CD4-positive, CD25-positive, alpha-beta regulatory T cell (primary cell): Measurements from ENCODE around the gene ACTN1. TPM values are rescaled to one million over a fixed set of nuclear protein-coding genes. Genes with fewer than 3 reads are reported as not detected.
A peak's percentile ranks its signal among the peaks of the same experiment; 100 is the strongest.

ENCODE experiments used
- ATAC-seq, 2 donors: fragments of 150-1000 bp; cut with Tn5 transposase; one replicate each; pipeline ENCODE4 v1.10.0; 2021; ENCODE audit warnings: low read depth in 2 of 2, moderate number of reproducible peaks in 2 of 2, moderate library complexity in 1 of 2
- DNase-seq, 3 donors: peaks; one replicate each; pipeline versions ENCODE4 v3.0.0 to v3.0.0-alpha.2; 2012 to 2022; ENCODE audit warnings: mixed read lengths in 1 of 3
- H3K27ac ChIP-seq: one replicate; pipeline ENCODE4 v1.7.0; 2013; ENCODE audit warnings: mild to moderate bottlenecking, low read length; ENCODE audit not compliant: insufficient read depth, poor library complexity, severe bottlenecking
- H3K27me3 ChIP-seq: one replicate; pipeline ENCODE4 v1.7.0; 2013; ENCODE audit warnings: low read length; ENCODE audit not compliant: control insufficient read depth, insufficient read depth
- H3K36me3 ChIP-seq: one replicate; pipeline ENCODE4 v1.7.0; 2013; ENCODE audit warnings: mild to moderate bottlenecking, low read length, moderate library complexity; ENCODE audit not compliant: control insufficient read depth, insufficient read depth
- H3K4me1 ChIP-seq: 2 replicates; pipeline ENCODE4 v1.7.0; 2013; ENCODE audit warnings: mild to moderate bottlenecking, low read length; ENCODE audit not compliant: insufficient read depth, control insufficient read depth, poor library complexity, severe bottlenecking
- H3K4me3 ChIP-seq: one replicate; pipeline ENCODE4 v1.7.0; 2013; ENCODE audit warnings: low read depth, mild to moderate bottlenecking, low read length, moderate library complexity
- H3K9me3 ChIP-seq, 2 experiments: 1 replicate in 1 of 2; 2 replicates in 1 of 2; pipeline ENCODE4 v1.7.0; 2013; ENCODE audit warnings: low read length in 2 of 2, mild to moderate bottlenecking in 1 of 2, moderate library complexity in 1 of 2; ENCODE audit not compliant: control insufficient read depth in 2 of 2
- H3K27ac Mint-ChIP-seq, 3 donors: one replicate each; pipeline ENCODE4 v1.8.0; 2020 to 2022; ENCODE audit warnings: mild to moderate bottlenecking in 3 of 3, mixed read lengths in 3 of 3, moderate library complexity in 2 of 3
- H3K27me3 Mint-ChIP-seq: one replicate; pipeline ENCODE4 v1.8.0; 2022; ENCODE audit warnings: mild to moderate bottlenecking, mixed read lengths
- H3K36me3 Mint-ChIP-seq: one replicate; pipeline ENCODE4 v1.8.0; 2020; ENCODE audit warnings: mixed read lengths
- H3K4me1 Mint-ChIP-seq, 4 donors: one replicate each; pipeline ENCODE4 v1.8.0; 2020 to 2022; ENCODE audit warnings: mixed read lengths in 4 of 4, mild to moderate bottlenecking in 1 of 4
- H3K4me3 Mint-ChIP-seq, 4 donors: one replicate each; pipeline ENCODE4 v1.8.0; 2020 to 2022; ENCODE audit warnings: mild to moderate bottlenecking in 4 of 4, mixed read lengths in 4 of 4, moderate library complexity in 3 of 4
- H3K9me3 Mint-ChIP-seq, 7 donors: one replicate each; pipeline ENCODE4 v1.8.0; 2020 to 2022; ENCODE audit warnings: mixed read lengths in 7 of 7, mild to moderate bottlenecking in 3 of 7, moderate library complexity in 2 of 7
- polyA plus RNA-seq, 4 donors: library from polyadenylated mRNA; unstranded; fragments of 300-500 nt; fragmentation: Illumina TruSeq; gene quantifications; one replicate each; pipeline ENCODE4 v1.2.3, GENCODE V29; 2021
- total RNA-seq: library from RNA; stranded (reverse); gene quantifications from one replicate; pipeline ENCODE4 v1.2.3, GENCODE V29; 2022

Gene ACTN1
- total and polyA plus RNA-seq, 5 donors from 2014 or later = 28.3 to 78.8 (median 47.5) TPM

GRCh38 chr14:68916358-68916941 lies 62.7 kb downstream of the ACTN1 start:
- H3K4me1 Mint-ChIP-seq = peaks cover 4 to 62% (median 11%) of the 10 kb centered on the region in 4 donors
- Histone ChIP-seq H3K9me3 (no peaks in the 10 kb centered on the region), H3K4me1 (no peaks in the 10 kb centered on the region), H3K27ac (no peak overlapping the region), H3K27me3 (no peaks in the 10 kb centered on the region), H3K4me3 (no peak overlapping the region), H3K36me3 (peaks cover 18% of the 10 kb centered on the region)
- no peak for DNase-seq
- peaks cover 37% of the 10 kb centered on the region for H3K36me3 Mint-ChIP-seq
- peaks cover 0 to 2% (median 0%) of the 10 kb centered on the region in 7 donors for H3K9me3 Mint-ChIP-seq
- no peak overlapping the region for H3K4me3 Mint-ChIP-seq
- peaks cover 6% of the 10 kb centered on the region for H3K27me3 Mint-ChIP-seq
- peak overlapping the region in 2 of 3 donors; percentile 20 to 42 for H3K27ac Mint-ChIP-seq
- ATAC-seq = no peak

GRCh38 chr14:68913516-68913915 lies 65.6 kb downstream of the ACTN1 start:
- no peaks in the 10 kb centered on the region for H3K9me3 ChIP-seq
- H3K27ac Mint-ChIP-seq = peak overlapping the region in 2 of 3 donors; percentile 67 to 73
- H3K36me3 ChIP-seq = peaks cover 12% of the 10 kb centered on the region
- ATAC-seq = no peak
- peaks cover 6 to 48% (median 12%) of the 10 kb centered on the region in 4 donors for H3K4me1 Mint-ChIP-seq
- H3K27me3 ChIP-seq = no peaks in the 10 kb centered on the region
- peaks cover 6% of the 10 kb centered on the region for H3K27me3 Mint-ChIP-seq
- H3K4me3 Mint-ChIP-seq = no peak overlapping the region
- H3K4me1 ChIP-seq = no peaks in the 10 kb centered on the region
- no peak overlapping the region for H3K4me3 ChIP-seq
- H3K27ac ChIP-seq = no peak overlapping the region
- peaks cover 0 to 2% (median 0%) of the 10 kb centered on the region in 7 donors for H3K9me3 Mint-ChIP-seq
- H3K36me3 Mint-ChIP-seq = peaks cover 33% of the 10 kb centered on the region
- DNase-seq = no peak

- Mint-ChIP-seq H3K27ac (peak overlapping the region in 2 of 3 donors; percentile 60 to 67), H3K4me1 (peaks cover 6 to 34% (median 10%) of the 10 kb centered on the region in 4 donors), H3K4me3 (no peak overlapping the region), H3K36me3 (peaks cover 28% of the 10 kb centered on the region), H3K9me3 (peaks cover 0 to 2% (median 0%) of the 10 kb centered on the region in 7 donors), H3K27me3 (peaks cover 2% of the 10 kb centered on the region)
- Histone ChIP-seq H3K4me3 (no peak overlapping the region), H3K27ac (no peak overlapping the region), H3K4me1 (no peaks in the 10 kb centered on the region), H3K36me3 (peaks cover 15% of the 10 kb centered on the region), H3K9me3 (no peaks in the 10 kb centered on the region), H3K27me3 (no peaks in the 10 kb centered on the region)
- peak; percentile 89 to 94 for ATAC-seq
- peak; percentile 62 to 83 (median 79) for DNase-seq
Observed at GRCh38 chr14:68911594-68912227, 67.4 kb downstream of the ACTN1 start.

- Mint-ChIP-seq H3K36me3 (peaks cover 21% of the 10 kb centered on the region), H3K4me1 (peaks cover 6 to 34% (median 10%) of the 10 kb centered on the region in 4 donors)
- ATAC-seq = no peak
Observed at GRCh38 chr14:68910540-68910939, 68.6 kb downstream of the ACTN1 start.

GRCh38 chr14:68908803-68909202 lies 70.3 kb downstream of the ACTN1 start:
- no peaks in the 10 kb centered on the region for H3K27me3 ChIP-seq
- peaks cover 6 to 26% (median 10%) of the 10 kb centered on the region in 4 donors for H3K4me1 Mint-ChIP-seq
- no peak for DNase-seq
- no peaks in the 10 kb centered on the region for H3K9me3 Mint-ChIP-seq
- H3K36me3 Mint-ChIP-seq = peaks cover 24% of the 10 kb centered on the region
- no peak overlapping the region for H3K4me3 ChIP-seq
- no peak for ATAC-seq
- H3K27ac ChIP-seq = no peak overlapping the region
- H3K27ac Mint-ChIP-seq = no peak overlapping the region
- H3K27me3 Mint-ChIP-seq = no peaks in the 10 kb centered on the region
- H3K9me3 ChIP-seq = no peaks in the 10 kb centered on the region
- no peak overlapping the region for H3K4me3 Mint-ChIP-seq
- H3K4me1 ChIP-seq = no peaks in the 10 kb centered on the region
- peaks cover 29% of the 10 kb centered on the region for H3K36me3 ChIP-seq

More at GRCh38 chr14:68910540-68910939, 68.6 kb downstream of the ACTN1 start:
- H3K27ac Mint-ChIP-seq = no peak overlapping the region
- no peak overlapping the region for H3K4me3 ChIP-seq
- no peaks in the 10 kb centered on the region for H3K9me3 ChIP-seq
- H3K27ac ChIP-seq = no peak overlapping the region
- no peak overlapping the region for H3K4me3 Mint-ChIP-seq
- peaks cover 0 to 2% (median 0%) of the 10 kb centered on the region in 7 donors for H3K9me3 Mint-ChIP-seq
- H3K4me1 ChIP-seq = no peaks in the 10 kb centered on the region
- H3K27me3 Mint-ChIP-seq = no peaks in the 10 kb centered on the region
- no peaks in the 10 kb centered on the region for H3K27me3 ChIP-seq
- DNase-seq = no peak
- H3K36me3 ChIP-seq = peaks cover 18% of the 10 kb centered on the region

GRCh38 chr14:68908201-68908600 lies 70.9 kb downstream of the ACTN1 start:
- no peaks in the 10 kb centered on the region for H3K27me3 ChIP-seq
- Mint-ChIP-seq H3K4me1 (peaks cover 6 to 20% (median 7%) of the 10 kb centered on the region in 4 donors), H3K36me3 (peaks cover 24% of the 10 kb centered on the region), H3K27me3 (no peaks in the 10 kb centered on the region), H3K4me3 (no peak overlapping the region), H3K27ac (no peak overlapping the region), H3K9me3 (no peaks in the 10 kb centered on the region)
- no peak overlapping the region for H3K4me3 ChIP-seq
- no peaks in the 10 kb centered on the region for H3K4me1 ChIP-seq
- no peak overlapping the region for H3K27ac ChIP-seq
- no peaks in the 10 kb centered on the region for H3K9me3 ChIP-seq
- DNase-seq = no peak
- peaks cover 29% of the 10 kb centered on the region for H3K36me3 ChIP-seq
- ATAC-seq = no peak

- Histone ChIP-seq H3K4me1 (no peaks in the 10 kb centered on the region), H3K36me3 (peaks cover 39% of the 10 kb centered on the region), H3K27me3 (no peaks in the 10 kb centered on the region), H3K27ac (no peak overlapping the region), H3K9me3 (no peaks in the 10 kb centered on the region), H3K4me3 (no peak overlapping the region)
- Mint-ChIP-seq H3K4me3 (no peak overlapping the region), H3K27ac (peak overlapping the region in 1 of 3 donors; percentile 5), H3K36me3 (peaks cover 27% of the 10 kb centered on the region), H3K9me3 (no peaks in the 10 kb centered on the region), H3K4me1 (peaks cover under 1 to 4% (median 3%) of the 10 kb centered on the region in 4 donors), H3K27me3 (no peaks in the 10 kb centered on the region)
- no peak for DNase-seq
- no peak for ATAC-seq
Observed at GRCh38 chr14:68906439-68906838, 72.7 kb downstream of the ACTN1 start.
